Right lobe of liver (tissue), 4 donors: ENCODE measurements around the gene CYB561D2.

Experiments
- CTCF ChIP-seq, 4 donors: fragments of 200-600 bp in 3 of 4; fragments of 450-650 bp in 1 of 4; IDR thresholded peaks; one replicate each; pipeline versions ENCODE4 v1.5.1 to v1.8.0; 2016 to 2022; ENCODE audit warnings: antibody characterized with exemption in 4 of 4, mild to moderate bottlenecking in 2 of 4
- POLR2A ChIP-seq: fragments of 450-650 bp; IDR thresholded peaks from one replicate; pipeline ENCODE4 v1.6.1; 2017; ENCODE audit warnings: antibody characterized with exemption, mild to moderate bottlenecking
- donor health status: DM: no; HTN: no; CAD: no.
- donor health status: DM: no; HTN: no; CAD: no.
- donor health status: DM: no; HTN: yes; CAD: no.

- no peak for TF ChIP-seq CTCF (IDR thresholded peaks at IDR 0.05)
- TF ChIP-seq POLR2A = no peak
Observed at GRCh38 chr3:50392101-50392715, 41.5 kb downstream of the CYB561D2 start.
